Brain microvascular endothelial cell (primary cell): ENCODE results near the gene BRWD1.

Experiments used
- DNase-seq: peaks from one replicate; pipeline ENCODE4 v3.0.0-alpha.2; 2020
- H3K27ac ChIP-seq: fragments of 250-450 bp; sonication (Bioruptor Pico); 2 replicates; pipeline ENCODE4 v1.5.1; 2020; ENCODE audit warnings: mild to moderate bottlenecking, moderate library complexity
- H3K27me3 ChIP-seq: fragments of 250-450 bp; sonication (Bioruptor Pico); replicated peaks from 2 replicates; pipeline ENCODE4 v1.5.1; 2020; ENCODE audit warnings: mild to moderate bottlenecking
- H3K36me3 ChIP-seq: fragments of 250-450 bp; sonication (Bioruptor Pico); replicated peaks from 2 replicates; pipeline ENCODE4 v1.5.1; 2020; ENCODE audit warnings: mild to moderate bottlenecking
- H3K4me3 ChIP-seq: 2 replicates; pipeline ENCODE4 v1.5.1; 2011; ENCODE audit warnings: low read depth, mild to moderate bottlenecking, control low read depth, low read length, moderate library complexity
- in situ Hi-C: cut with HindIII; loops from 2 replicates; pipeline ENCODE4 v1.10.0; 2017; ENCODE audit warnings: low sequenced_read_pairs, low pct_ligation_motif_present
- TF ChIP-seq, protein P1 (sequence below): IDR thresholded peaks from 2 replicates; pipeline ENCODE4 v1.5.1; 2011; ENCODE audit warnings: low read depth, mild to moderate bottlenecking, moderate library complexity, low read length, control low read depth, inconsistent platforms; ENCODE audit errors: missing control alignments

BRWD1 gene

DNA sequence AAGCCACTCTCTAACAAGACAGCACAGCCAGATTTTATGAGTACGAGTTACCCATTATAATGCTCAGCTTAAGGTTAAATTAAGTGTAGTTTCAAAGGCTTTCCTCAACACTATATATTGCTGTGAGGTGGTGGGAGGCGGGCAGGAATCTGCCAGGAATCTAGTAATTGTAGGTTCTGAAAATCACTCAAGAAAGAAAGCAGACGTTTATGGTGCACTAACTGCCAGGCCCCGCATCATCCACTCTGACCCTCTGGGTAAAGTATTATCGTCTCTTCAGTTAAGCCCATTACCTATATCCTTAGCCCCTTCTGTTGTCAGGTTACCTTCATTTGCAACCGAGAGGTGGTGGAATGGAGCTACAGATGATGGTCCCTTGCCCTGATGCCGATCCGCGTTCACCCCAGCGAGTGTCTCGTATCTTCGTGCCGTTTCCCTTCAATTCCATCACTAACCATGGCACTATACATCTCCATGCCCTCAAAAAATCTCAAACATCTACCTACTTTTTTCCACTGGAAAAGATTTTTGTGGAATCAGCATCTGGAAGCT lies 23.1 kb upstream of the BRWD1 start:
- in situ Hi-C loops: no loop called here
- no peak for DNase-seq
- H3K36me3 ChIP-seq: peaks cover 5% of the 10 kb centered on the region
- TF ChIP-seq, protein P1, sequence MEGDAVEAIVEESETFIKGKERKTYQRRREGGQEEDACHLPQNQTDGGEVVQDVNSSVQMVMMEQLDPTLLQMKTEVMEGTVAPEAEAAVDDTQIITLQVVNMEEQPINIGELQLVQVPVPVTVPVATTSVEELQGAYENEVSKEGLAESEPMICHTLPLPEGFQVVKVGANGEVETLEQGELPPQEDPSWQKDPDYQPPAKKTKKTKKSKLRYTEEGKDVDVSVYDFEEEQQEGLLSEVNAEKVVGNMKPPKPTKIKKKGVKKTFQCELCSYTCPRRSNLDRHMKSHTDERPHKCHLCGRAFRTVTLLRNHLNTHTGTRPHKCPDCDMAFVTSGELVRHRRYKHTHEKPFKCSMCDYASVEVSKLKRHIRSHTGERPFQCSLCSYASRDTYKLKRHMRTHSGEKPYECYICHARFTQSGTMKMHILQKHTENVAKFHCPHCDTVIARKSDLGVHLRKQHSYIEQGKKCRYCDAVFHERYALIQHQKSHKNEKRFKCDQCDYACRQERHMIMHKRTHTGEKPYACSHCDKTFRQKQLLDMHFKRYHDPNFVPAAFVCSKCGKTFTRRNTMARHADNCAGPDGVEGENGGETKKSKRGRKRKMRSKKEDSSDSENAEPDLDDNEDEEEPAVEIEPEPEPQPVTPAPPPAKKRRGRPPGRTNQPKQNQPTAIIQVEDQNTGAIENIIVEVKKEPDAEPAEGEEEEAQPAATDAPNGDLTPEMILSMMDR: no peak
- no peak overlapping the region for H3K4me3 ChIP-seq
- no peak overlapping the region for H3K27ac ChIP-seq
- no peaks in the 10 kb centered on the region for H3K27me3 ChIP-seq

DNA sequence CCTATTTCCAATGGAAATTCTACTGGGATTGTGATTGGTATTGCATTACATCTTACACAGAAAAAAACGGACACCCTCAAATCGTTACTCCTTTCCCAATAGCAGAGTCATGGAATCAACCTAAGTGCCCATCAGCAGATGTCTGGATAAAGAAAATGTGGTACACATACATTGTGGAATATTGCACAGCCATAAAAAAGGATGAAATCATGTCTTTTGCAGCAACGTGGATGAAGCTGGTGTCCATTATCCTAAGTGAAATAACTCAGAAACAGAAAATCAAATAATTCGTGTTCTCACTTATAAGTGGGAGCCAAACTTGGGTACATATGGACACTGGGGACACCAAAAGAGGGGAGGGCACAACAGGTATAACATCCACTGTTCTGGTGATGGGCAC lies 21.2 kb upstream of the BRWD1 start:
- no peak for DNase-seq
- Histone ChIP-seq H3K36me3 (no peaks in the 10 kb centered on the region), H3K27me3 (no peaks in the 10 kb centered on the region), H3K4me3 (no peak overlapping the region), H3K27ac (no peak overlapping the region)
- TF ChIP-seq, protein P1: no peak
- in situ Hi-C loops: no loop called here

DNA sequence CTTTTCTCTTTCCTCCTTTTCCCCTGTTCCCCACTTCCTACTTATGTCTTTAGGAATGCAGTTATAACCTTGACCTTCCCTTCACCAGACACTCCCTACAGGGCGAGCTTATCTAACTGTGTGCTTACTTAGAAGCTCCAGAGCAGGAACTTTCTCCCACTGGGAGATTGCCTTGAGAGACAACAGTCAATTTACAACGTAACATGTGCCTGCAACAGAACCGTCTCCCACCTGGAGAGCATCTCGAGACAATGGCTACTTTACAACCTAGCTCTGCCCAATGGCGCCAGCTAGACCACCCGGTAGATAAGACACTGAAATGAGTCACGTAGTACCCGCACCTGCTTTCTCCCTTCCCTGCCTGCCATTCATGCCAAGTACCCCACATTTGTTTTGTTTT lies 18.7 kb upstream of the BRWD1 start:
- Histone ChIP-seq H3K4me3 (no peak overlapping the region), H3K27me3 (no peaks in the 10 kb centered on the region), H3K36me3 (no peaks in the 10 kb centered on the region), H3K27ac (no peak overlapping the region)
- TF ChIP-seq, protein P1: no peak
- no peak for DNase-seq
- in situ Hi-C loops: no loop called here

DNA sequence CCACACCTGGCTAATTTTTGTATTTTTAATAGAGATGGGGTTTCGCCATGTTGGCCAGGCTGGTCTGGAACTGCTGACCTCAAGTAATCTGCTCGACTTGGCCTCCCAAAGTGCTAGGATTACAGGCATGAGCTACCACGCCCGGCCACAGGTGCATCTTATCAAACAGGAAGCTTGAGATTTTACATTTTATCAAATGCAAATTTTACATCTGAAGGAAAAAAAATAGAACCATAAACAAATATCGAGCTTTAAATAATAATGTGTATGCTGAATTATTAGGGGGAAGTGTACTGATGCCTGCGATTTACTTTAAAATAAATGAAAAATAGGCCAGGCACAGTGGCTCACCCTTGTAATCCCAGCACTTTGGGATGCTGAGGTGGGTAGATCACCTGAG lies 16.6 kb upstream of the BRWD1 start:
- no peaks in the 10 kb centered on the region for H3K36me3 ChIP-seq
- in situ Hi-C loops: no loop called here
- H3K27ac ChIP-seq: no peak overlapping the region
- H3K4me3 ChIP-seq: no peak overlapping the region
- TF ChIP-seq, protein P1: no peak
- DNase-seq: no peak
- H3K27me3 ChIP-seq: no peaks in the 10 kb centered on the region

DNA sequence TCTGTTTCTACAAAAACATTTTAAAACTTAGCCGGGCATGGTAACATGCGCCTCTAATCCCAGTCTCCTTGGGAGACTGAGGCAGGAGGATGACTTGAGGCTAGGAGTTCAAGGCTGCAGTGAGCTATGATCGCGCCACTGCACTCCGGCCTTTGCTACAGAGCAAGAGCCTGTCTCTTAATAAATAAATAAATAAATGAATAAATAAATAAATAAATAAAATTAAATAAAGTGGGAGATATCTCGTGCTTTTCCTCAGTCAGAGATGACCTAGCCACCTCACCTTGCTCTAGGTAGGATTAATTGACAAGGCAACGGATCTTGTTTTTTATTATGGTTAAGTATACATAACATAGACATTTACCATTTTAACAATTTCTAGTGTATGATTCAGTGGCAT lies 14.3 kb upstream of the BRWD1 start:
- Histone ChIP-seq H3K27ac (no peak overlapping the region), H3K4me3 (no peak overlapping the region), H3K36me3 (no peaks in the 10 kb centered on the region), H3K27me3 (no peaks in the 10 kb centered on the region)
- TF ChIP-seq, protein P1: no peak
- no peak for DNase-seq
- in situ Hi-C loops: no loop called here

DNA sequence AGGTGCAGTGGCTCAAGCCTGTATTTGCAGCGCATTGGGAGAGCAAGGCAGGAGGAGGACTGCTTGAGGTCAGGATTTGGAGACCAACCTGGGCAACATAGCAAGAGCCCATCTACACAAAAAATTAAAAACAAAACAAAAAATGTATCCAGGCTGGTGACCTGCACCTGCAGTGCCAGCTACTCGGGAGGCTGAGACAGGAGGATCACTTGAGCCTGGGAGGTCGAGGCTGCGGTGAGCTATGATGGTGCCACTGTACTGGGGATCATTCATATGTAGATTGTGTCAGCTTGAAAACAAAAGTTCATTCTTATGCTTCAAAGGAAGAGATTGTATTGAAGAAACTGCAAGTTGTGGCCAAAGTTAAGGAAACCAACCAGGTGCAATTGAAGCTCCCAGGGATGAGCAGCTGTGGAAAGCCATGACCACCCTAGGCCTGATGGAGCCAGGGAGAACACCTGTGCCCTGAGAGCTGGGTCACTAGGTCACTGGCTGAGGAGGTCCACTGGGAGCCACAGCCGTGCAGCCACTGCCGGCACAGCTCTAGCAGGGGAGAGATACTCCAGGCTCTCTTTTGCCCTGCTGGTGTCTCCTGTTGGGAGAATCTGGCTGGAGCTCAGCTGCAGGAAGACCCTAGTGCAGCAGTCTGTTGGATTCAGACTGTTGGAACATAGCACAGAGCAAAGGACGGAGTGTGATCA lies 13.3 kb upstream of the BRWD1 start:
- Histone ChIP-seq H3K27ac (no peak overlapping the region), H3K36me3 (no peaks in the 10 kb centered on the region), H3K4me3 (no peak overlapping the region), H3K27me3 (no peaks in the 10 kb centered on the region)
- DNase-seq: no peak
- in situ Hi-C loops: no loop called here
- TF ChIP-seq, protein P1: no peak
